ENCODE measurements around the gene NDUFS1. TPM values are rescaled to one million over a fixed set of nuclear protein-coding genes. Genes with fewer than 3 reads are reported as not detected.
"Not testable (repeated sequence)": the region's sequence is repeated elsewhere in the genome, so short reads cannot be mapped to it uniquely, and the experiment has no call there.

Gene NDUFS1
- total RNA-seq, 2 donors from 2014 or later, result 30.9 to 35.2 TPM

DNA sequence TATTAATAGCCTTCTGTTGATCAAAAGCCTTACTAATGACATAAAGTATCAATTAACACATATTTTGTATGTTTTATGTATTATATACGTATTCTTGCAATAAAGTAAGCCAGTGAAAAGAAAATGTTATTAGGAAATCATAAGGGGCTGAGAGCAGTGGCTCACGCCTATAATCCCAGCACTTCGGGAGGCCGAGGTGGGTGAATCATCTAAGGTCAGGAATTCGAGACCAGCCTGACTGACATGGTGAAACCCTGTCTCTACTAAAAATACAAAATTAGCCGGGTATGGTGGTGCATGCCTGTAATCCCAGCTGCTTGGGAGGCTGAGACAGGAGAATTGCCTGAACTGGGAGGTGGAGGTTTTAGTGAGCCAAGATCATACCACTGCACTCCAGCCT lies 22.3 kb upstream of the NDUFS1 start:
- not testable (repeated sequence) for DNase-seq; H3K9me3 ChIP-seq (ENCODE audit: control insufficient read depth, low read length, poor library complexity, severe bottlenecking); H3K4me1 Mint-ChIP-seq; H3K27me3 Mint-ChIP-seq; ATAC-seq; H3K27ac Mint-ChIP-seq; H3K36me3 Mint-ChIP-seq (ENCODE audit: low read depth); H3K4me3 Mint-ChIP-seq

GRCh38 chr2:206176901-206177300 lies 17.7 kb upstream of the NDUFS1 start:
- ATAC-seq (no peak), DNase-seq (no peak)
- H3K9me3 ChIP-seq (ENCODE audit: control insufficient read depth, low read length, poor library complexity, severe bottlenecking), result no peaks in the 10 kb centered on the region
- Mint-ChIP-seq H3K36me3 (ENCODE audit: low read depth) (no peaks in the 10 kb centered on the region), H3K27ac (no peak overlapping the region), H3K27me3 (peaks cover 7% of the 10 kb centered on the region), H3K4me3 (no peak overlapping the region), H3K4me1 (no peaks in the 10 kb centered on the region)

DNA sequence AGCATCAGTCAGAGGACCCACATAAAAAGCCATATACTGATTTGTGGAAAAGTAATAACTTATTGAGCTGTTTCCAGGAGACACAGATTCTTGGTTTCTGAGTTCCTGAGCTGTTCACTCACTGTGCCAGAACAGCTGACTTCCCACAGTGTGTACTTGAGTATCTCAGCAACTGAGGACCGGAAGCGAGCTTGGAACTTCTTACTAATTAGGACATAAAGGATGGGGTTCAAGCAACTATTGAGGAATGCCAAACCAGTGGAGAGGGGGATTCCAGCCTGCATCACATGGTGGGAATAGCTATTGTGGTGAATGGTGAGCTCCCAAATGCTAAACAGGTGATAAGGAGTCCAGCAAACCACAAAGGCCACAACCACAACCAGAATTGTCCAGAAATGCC lies 16.9 kb upstream of the NDUFS1 start:
- no peaks in the 10 kb centered on the region for H3K36me3 Mint-ChIP-seq (ENCODE audit: low read depth)
- DNase-seq (no peak), ATAC-seq (no peak)
- H3K9me3 ChIP-seq (ENCODE audit: control insufficient read depth, low read length, poor library complexity, severe bottlenecking), result no peaks in the 10 kb centered on the region
- H3K27ac Mint-ChIP-seq, result no peak overlapping the region
- peaks cover 7% of the 10 kb centered on the region for H3K27me3 Mint-ChIP-seq
- H3K4me3 Mint-ChIP-seq, result no peak overlapping the region
- no peaks in the 10 kb centered on the region for H3K4me1 Mint-ChIP-seq

DNA sequence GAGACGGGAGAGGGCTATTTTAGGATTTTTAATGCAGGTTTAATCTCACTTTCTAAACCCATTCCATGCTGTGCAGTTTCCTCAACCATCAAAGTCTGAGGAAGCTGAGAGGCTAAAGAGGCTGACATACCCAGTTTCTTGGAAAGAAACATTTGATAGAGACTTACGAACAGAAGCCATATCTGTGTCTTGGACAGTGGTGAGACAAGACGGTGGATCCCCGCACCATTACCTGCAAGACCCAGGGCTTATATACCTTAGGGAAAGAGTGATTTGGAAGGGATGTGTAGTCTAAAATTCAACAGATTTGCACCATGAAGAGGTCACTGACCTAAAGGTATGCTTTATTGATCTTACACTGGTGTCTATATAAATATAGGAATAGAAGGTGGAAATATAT lies 13.9 kb upstream of the NDUFS1 start:
- H3K4me3 Mint-ChIP-seq, result no peak overlapping the region
- DNase-seq (no peak), ATAC-seq (no peak)
- H3K36me3 Mint-ChIP-seq (ENCODE audit: low read depth), result no peaks in the 10 kb centered on the region
- peaks cover 7% of the 10 kb centered on the region for H3K27me3 Mint-ChIP-seq
- H3K9me3 ChIP-seq (ENCODE audit: control insufficient read depth, low read length, poor library complexity, severe bottlenecking), result no peaks in the 10 kb centered on the region
- no peak overlapping the region for H3K27ac Mint-ChIP-seq
- H3K4me1 Mint-ChIP-seq, result peaks cover 2% of the 10 kb centered on the region

DNA sequence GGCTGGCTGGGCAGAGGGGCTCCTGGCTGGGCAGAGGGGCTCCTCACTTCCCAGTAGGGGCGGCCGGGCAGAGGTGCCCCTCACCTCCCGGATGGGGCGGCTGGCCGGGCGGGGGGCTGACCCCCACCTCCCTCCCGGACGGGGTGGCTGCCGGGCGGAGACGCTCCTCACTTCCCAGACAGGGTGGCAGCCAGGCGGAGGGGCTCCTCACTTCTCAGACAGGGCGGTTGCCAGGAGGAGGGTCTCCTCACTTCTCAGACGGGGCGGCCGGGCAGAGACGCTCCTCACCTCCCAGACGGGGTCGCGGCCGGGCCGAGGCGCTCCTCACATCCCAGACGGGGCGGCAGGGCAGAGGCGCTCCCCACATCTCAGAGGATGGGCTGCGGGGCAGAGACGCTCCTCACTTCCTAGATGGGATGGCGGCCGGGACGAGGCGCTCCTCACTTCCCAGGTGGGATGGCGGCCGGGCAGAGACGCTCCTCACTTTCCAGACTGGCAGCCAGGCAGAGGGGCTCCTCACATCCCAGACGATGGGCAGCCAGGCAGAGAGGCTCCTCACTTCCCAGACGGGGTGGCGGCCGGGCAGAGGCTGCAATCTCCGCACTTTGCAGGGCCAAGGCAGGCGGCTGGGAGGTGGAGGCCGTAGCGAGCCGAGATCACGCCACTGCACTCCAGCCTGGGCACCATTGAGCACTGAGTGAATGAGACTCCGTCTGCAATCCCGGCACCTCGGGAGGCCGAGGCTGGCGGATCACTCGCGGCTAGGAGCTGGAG lies 12.6 kb upstream of the NDUFS1 start:
- not testable (repeated sequence) for H3K27ac Mint-ChIP-seq; H3K36me3 Mint-ChIP-seq (ENCODE audit: low read depth); H3K4me3 Mint-ChIP-seq; H3K9me3 ChIP-seq (ENCODE audit: control insufficient read depth, low read length, poor library complexity, severe bottlenecking); H3K27me3 Mint-ChIP-seq; ATAC-seq; DNase-seq; H3K4me1 Mint-ChIP-seq

DNA sequence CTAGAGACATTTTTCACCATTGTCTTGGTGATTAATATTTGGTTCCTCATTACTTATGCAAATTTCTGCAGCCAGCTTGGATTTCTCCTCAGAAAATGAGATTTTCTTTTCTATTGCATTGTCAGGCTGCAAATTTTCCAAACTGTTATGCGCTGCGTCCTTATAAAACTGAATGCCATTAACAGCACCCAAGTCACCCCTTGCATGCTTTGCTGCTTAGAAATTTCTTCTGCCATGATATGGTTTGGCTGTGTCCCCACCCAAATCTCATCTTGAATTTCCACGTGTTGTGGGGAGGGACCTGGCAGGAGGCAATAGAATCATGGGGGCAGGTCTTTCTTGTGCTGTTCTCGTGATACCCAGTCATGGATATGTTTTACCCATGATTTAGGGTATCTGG lies 9.0 kb upstream of the NDUFS1 start:
- H3K4me1 Mint-ChIP-seq; H3K27me3 Mint-ChIP-seq; DNase-seq; H3K36me3 Mint-ChIP-seq (ENCODE audit: low read depth); H3K9me3 ChIP-seq (ENCODE audit: control insufficient read depth, low read length, poor library complexity, severe bottlenecking); H3K27ac Mint-ChIP-seq; ATAC-seq; H3K4me3 Mint-ChIP-seq: not testable (repeated sequence)

GRCh38 chr2:206164261-206164862 lies 5.1 kb upstream of the NDUFS1 start:
- no peak for ATAC-seq
- Mint-ChIP-seq H3K27ac (no peak overlapping the region), H3K4me3 (no peak overlapping the region), H3K27me3 (no peaks in the 10 kb centered on the region), H3K36me3 (ENCODE audit: low read depth) (peaks cover 8% of the 10 kb centered on the region), H3K4me1 (peaks cover 16% of the 10 kb centered on the region)
- DNase-seq, result peak in 1 of 3 donors; percentile 32
- H3K9me3 ChIP-seq (ENCODE audit: control insufficient read depth, low read length, poor library complexity, severe bottlenecking), result no peaks in the 10 kb centered on the region

GRCh38 chr2:206163251-206163880 lies 4.1 kb upstream of the NDUFS1 start:
- peaks cover 10% of the 10 kb centered on the region for H3K36me3 Mint-ChIP-seq (ENCODE audit: low read depth)
- ATAC-seq (no peak), DNase-seq (no peak)
- peak overlapping the region; percentile 27 for H3K27ac Mint-ChIP-seq
- no peaks in the 10 kb centered on the region for H3K9me3 ChIP-seq (ENCODE audit: control insufficient read depth, low read length, poor library complexity, severe bottlenecking)
- no peaks in the 10 kb centered on the region for H3K27me3 Mint-ChIP-seq
- peaks cover 22% of the 10 kb centered on the region for H3K4me1 Mint-ChIP-seq
- peak overlapping the region; percentile 28 for H3K4me3 Mint-ChIP-seq

- not testable (repeated sequence) for H3K9me3 ChIP-seq (ENCODE audit: control insufficient read depth, low read length, poor library complexity, severe bottlenecking); ATAC-seq; DNase-seq; H3K27me3 Mint-ChIP-seq; H3K4me3 Mint-ChIP-seq
- Mint-ChIP-seq H3K4me1 (peaks cover 29% of the 10 kb centered on the region), H3K36me3 (ENCODE audit: low read depth) (peaks cover 10% of the 10 kb centered on the region), H3K27ac (peak overlapping the region; percentile 99)
These were observed 3.2 kb upstream of the NDUFS1 start for GRCh38 chr2:206162401-206162800.

DNA sequence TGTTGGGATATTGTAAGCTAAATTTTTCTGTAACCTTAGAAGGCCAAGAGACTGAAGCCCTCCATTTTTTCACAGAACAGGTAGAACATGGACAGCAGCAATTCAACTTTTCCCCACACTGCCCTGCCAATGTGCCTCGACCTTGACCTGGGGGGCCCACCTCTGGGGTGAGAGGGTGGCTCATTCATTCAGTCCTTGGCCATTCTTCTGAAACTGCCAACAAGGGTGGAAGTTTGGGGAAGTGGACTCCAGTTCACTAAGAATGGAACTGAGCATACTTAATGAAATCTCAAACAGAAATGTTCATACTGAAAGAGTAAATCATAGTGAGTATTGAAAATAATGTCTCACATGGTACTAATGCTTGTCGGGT lies 1.5 kb upstream of the NDUFS1 start:
- Mint-ChIP-seq H3K27me3 (no peaks in the 10 kb centered on the region), H3K4me1 (peaks cover 29% of the 10 kb centered on the region), H3K36me3 (ENCODE audit: low read depth) (peaks cover 8% of the 10 kb centered on the region), H3K4me3 (peak overlapping the region; percentile 98), H3K27ac (peak overlapping the region; percentile 99)
- H3K9me3 ChIP-seq (ENCODE audit: control insufficient read depth, low read length, poor library complexity, severe bottlenecking), result no peaks in the 10 kb centered on the region
- DNase-seq (no peak), ATAC-seq (no peak)

DNA sequence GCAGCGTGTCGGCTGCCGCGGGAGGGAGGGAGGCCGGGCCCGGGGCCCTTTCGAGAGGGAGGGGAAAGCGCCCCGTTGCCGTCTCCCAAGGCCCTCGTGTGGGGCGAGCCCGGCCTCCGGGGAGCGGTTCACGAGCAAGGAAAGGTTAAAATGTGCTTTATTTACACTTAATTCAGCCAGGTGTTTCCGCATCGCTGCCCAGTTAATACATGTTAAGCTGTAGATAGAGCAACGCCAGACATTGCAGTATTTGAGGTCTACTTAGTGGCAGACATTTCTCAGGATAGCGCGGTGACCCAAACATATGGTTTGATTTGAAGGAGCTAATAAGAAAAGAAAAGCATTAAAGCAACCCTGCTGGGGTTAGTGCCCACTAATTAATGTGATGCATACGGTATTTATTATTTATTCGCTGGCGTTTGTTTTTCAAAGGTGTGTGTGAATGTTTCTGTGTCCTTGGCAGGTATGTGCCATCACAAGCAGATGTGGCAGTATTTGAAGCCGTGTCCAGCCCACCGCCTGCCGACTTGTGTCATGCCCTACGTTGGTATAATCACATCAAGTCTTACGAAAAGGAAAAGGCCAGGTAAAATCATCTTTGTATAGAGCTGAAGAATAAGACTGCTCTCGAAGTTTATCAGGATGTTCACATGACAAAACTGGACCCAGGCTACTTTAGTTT lies 1.0 kb upstream of the NDUFS1 start:
- ATAC-seq, result peak; percentile 60
- H3K9me3 ChIP-seq (ENCODE audit: control insufficient read depth, low read length, poor library complexity, severe bottlenecking), result no peaks in the 10 kb centered on the region
- H3K27ac Mint-ChIP-seq, result peak overlapping the region; percentile 99
- H3K36me3 Mint-ChIP-seq (ENCODE audit: low read depth), result peaks cover 8% of the 10 kb centered on the region
- peaks cover 29% of the 10 kb centered on the region for H3K4me1 Mint-ChIP-seq
- H3K27me3 Mint-ChIP-seq, result no peaks in the 10 kb centered on the region
- peak in 1 of 3 donors; percentile 67 for DNase-seq
- peak overlapping the region; percentile 98 for H3K4me3 Mint-ChIP-seq

GRCh38 chr2:206158563-206159345 lies 490 bp downstream of the NDUFS1 start:
- H3K36me3 Mint-ChIP-seq (ENCODE audit: low read depth), result peaks cover 8% of the 10 kb centered on the region
- DNase-seq, result no peak
- peak; percentile 2 for ATAC-seq

More at GRCh38 chr2:206158563-206159345, 490 bp downstream of the NDUFS1 start:
- H3K9me3 ChIP-seq (ENCODE audit: control insufficient read depth, low read length, poor library complexity, severe bottlenecking), result no peaks in the 10 kb centered on the region
- Mint-ChIP-seq H3K4me3 (peak overlapping the region; percentile 98), H3K27ac (peak overlapping the region; percentile 99), H3K4me1 (peaks cover 33% of the 10 kb centered on the region), H3K27me3 (no peaks in the 10 kb centered on the region)

All from T-helper 17 cell (primary cell).